HepG2 (cell line): ENCODE measurements around the gene ZNF66. TPM values are rescaled to one million over a fixed set of nuclear protein-coding genes. Genes with fewer than 3 reads are reported as not detected.
A peak's percentile ranks its signal among the peaks of the same experiment; 100 is the strongest.

Source experiments
- ATF7-NPFF ChIP-seq: sonication (generic); formaldehyde crosslinking; IDR thresholded peaks from 2 replicates; pipeline ENCODE4 v1.8.1; 2023; ENCODE audit warnings: mild to moderate bottlenecking, low read depth, missing genetic modification reagents, moderate library complexity
- BRCA1 ChIP-seq: sonication (generic); formaldehyde crosslinking; IDR thresholded peaks from 2 replicates; pipeline ENCODE4 v1.4.0; 2020; ENCODE audit warnings: missing genetic modification reagents
- DR1 ChIP-seq: sonication (generic); formaldehyde crosslinking; IDR thresholded peaks from 2 replicates; pipeline ENCODE4 v1.8.0; 2021; ENCODE audit warnings: mild to moderate bottlenecking, missing genetic modification reagents, inconsistent platforms
- ELF1 ChIP-seq: sonication (generic); formaldehyde crosslinking; IDR thresholded peaks from 2 replicates; pipeline ENCODE4 v1.4.0; 2020; ENCODE audit warnings: missing genetic modification reagents
- NR2F6 ChIP-seq, 2 experiments: IDR thresholded peaks; 2 replicates each; pipeline ENCODE4 v1.6.1; 2016; ENCODE audit warnings: antibody characterized with exemption in 1 of 2, mild to moderate bottlenecking in 1 of 2
- POGZ ChIP-seq: sonication (generic); formaldehyde crosslinking; IDR thresholded peaks from 2 replicates; pipeline ENCODE4 v1.4.0; 2020; ENCODE audit warnings: mild to moderate bottlenecking, missing genetic modification reagents
- POLR2AphosphoS2 ChIP-seq: IDR thresholded peaks from 2 replicates; pipeline ENCODE4 v1.6.1; 2011; ENCODE audit warnings: low read depth, low read length, improper control_type of control experiment
- SAFB2 ChIP-seq: sonication (generic); formaldehyde crosslinking; IDR thresholded peaks from 2 replicates; pipeline ENCODE4 v1.5.1; 2020; ENCODE audit warnings: missing genetic modification reagents, low read depth, mild to moderate bottlenecking, borderline replicate concordance
- SALL1 ChIP-seq: sonication (generic); formaldehyde crosslinking; IDR thresholded peaks from 2 replicates; pipeline ENCODE4 v1.8.0; 2022; ENCODE audit warnings: mild to moderate bottlenecking, missing genetic modification reagents
- SAP130 ChIP-seq: IDR thresholded peaks from 2 replicates; pipeline ENCODE4 v1.6.1; 2016; ENCODE audit warnings: low read depth
- TSC22D2 ChIP-seq: sonication (generic); formaldehyde crosslinking; IDR thresholded peaks from 2 replicates; pipeline ENCODE4 v1.5.1; 2020; ENCODE audit warnings: missing genetic modification reagents, mild to moderate bottlenecking, borderline replicate concordance
- XRCC5 ChIP-seq: fragments of 200-400 bp; formaldehyde crosslinking; optimal IDR thresholded peaks from 2 replicates; pipeline ENCODE3; 2017; ENCODE audit warnings: mild to moderate bottlenecking, low read length
- YEATS4 ChIP-seq: sonication (generic); formaldehyde crosslinking; IDR thresholded peaks from 2 replicates; pipeline ENCODE4 v1.4.0; 2020; ENCODE audit warnings: missing genetic modification reagents, borderline replicate concordance
- ZNF253 ChIP-seq: sonication (generic); formaldehyde crosslinking; IDR thresholded peaks from 2 replicates; pipeline ENCODE4 v1.8.0; 2022; ENCODE audit warnings: mild to moderate bottlenecking, missing genetic modification reagents, borderline replicate concordance
- ZNF484 ChIP-seq: sonication (generic); formaldehyde crosslinking; IDR thresholded peaks from 2 replicates; pipeline ENCODE4 v1.5.1; 2020; ENCODE audit warnings: mild to moderate bottlenecking, low read depth, missing genetic modification reagents, borderline replicate concordance
- ZNF557 ChIP-seq: sonication (generic); formaldehyde crosslinking; IDR thresholded peaks from 2 replicates; pipeline ENCODE4 v1.4.0; 2020; ENCODE audit warnings: missing genetic modification reagents
- ZNF570 ChIP-seq: sonication (generic); formaldehyde crosslinking; IDR thresholded peaks from 2 replicates; pipeline ENCODE4 v1.4.0; 2020; ENCODE audit warnings: mild to moderate bottlenecking, missing genetic modification reagents, borderline replicate concordance
- ZNF747 ChIP-seq: sonication (generic); formaldehyde crosslinking; IDR thresholded peaks from 2 replicates; pipeline ENCODE4 v1.8.1; 2023; ENCODE audit warnings: missing genetic modification reagents, mild to moderate bottlenecking, borderline replicate concordance
- polyA plus RNA-seq, 8 experiments: library from polyadenylated mRNA; depleted of rRNA in 3 of 8; stranded (reverse) in 7 of 8; unstranded in 1 of 8; fragments of >200 nt; fragmentation: Illumina TruSeq in 4 of 8; extraction: Trizol in 4 of 8; gene quantifications; 2 replicates each; pipeline versions ENCODE4 v1.2.1 to v1.2.3, GENCODE V29; 2011 to 2016; ENCODE audit warnings: low read depth in 4 of 8, missing spikeins in 1 of 8, mixed read lengths in 1 of 8; ENCODE audit not compliant: insufficient read depth in 1 of 8
- total RNA-seq, 5 experiments: library from RNA; depleted of rRNA; stranded (reverse); fragments of >200 nt; fragmentation: Illumina TruSeq; extraction: Trizol; gene quantifications; 2 replicates each; pipeline ENCODE4 v1.2.3, GENCODE V29; 2016; ENCODE audit warnings: low read depth in 1 of 5
- TF ChIP-seq, protein P1 (sequence below): sonication (generic); formaldehyde crosslinking; IDR thresholded peaks from 2 replicates; pipeline ENCODE4 v1.5.1; 2020; ENCODE audit warnings: mild to moderate bottlenecking, missing genetic modification reagents
- TF ChIP-seq, protein P2 (sequence below): conservative IDR thresholded peaks from 2 replicates; pipeline ENCODE4 v1.6.1; 2018; ENCODE audit warnings: missing genetic modification reagents
- TF ChIP-seq, protein P3 (sequence below): sonication (generic); formaldehyde crosslinking; IDR thresholded peaks from 2 replicates; pipeline ENCODE4 v1.5.0; 2020; ENCODE audit warnings: missing genetic modification reagents, mild to moderate bottlenecking, borderline replicate concordance
- TF ChIP-seq, protein P4 (sequence below), 2 experiments: fragments of 450-650 bp in 1 of 2; sonication (generic) in 1 of 2; formaldehyde crosslinking; IDR thresholded peaks; 2 replicates each; pipeline versions ENCODE4 v1.5.0 to v1.8.0; 2020 to 2022; ENCODE audit warnings: mild to moderate bottlenecking in 1 of 2, missing genetic modification reagents in 1 of 2

ZNF66 gene
- total and polyA plus RNA-seq, 2 of the 13 experiments (the other 11 are each of a cell fraction or from before 2014, with no cell fraction given), result 4.0 to 8.0 TPM

DNA sequence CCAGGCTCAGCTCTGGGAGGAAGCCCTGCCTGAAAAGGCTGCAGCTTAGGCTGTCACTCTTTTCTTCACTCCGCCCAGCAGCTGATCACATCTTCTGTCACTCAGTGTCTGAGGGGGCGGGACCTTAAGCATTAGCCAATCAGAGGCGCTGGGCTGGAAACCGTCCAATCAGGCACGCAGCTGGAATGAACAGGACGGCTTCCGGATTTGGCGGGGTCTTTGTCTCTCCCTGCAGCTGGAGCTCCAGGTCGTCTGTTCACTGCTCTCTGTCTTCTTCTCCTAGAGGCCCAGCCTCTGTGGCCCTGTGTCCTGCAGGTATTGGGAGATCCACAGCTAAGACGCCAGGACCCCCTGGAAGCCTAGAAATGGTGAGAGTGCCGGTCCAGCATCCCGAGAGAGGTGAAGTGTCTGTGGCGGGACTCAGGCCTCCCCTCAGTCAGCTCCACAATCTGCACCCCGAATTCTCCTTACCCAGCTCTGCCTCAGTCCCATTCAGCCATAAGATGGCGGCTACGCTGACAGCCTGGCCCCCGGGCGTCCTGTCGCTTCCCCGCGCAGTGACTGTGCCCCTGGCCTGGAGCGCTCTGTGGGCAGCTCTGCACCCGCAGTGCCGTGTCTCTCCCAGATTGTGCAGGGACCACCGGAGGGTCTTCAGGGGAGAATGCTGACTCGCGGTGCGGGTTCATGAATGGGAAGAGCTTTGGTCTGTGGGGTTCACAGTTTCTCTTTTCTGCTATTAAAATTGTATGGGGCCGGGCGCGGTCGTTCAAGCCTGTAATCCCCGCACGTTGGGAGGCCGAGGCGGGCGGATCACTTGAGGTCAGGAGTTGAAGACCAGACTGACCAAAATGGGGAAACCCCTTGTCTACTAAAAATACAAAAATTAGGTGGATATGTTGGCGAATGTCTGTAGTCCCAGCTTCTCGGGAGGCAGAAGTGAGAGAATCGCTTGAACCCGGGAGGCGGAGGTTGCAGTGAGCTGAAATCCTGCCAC is at the start of gene ZNF66 (continued):
- TF ChIP-seq, protein P1, sequence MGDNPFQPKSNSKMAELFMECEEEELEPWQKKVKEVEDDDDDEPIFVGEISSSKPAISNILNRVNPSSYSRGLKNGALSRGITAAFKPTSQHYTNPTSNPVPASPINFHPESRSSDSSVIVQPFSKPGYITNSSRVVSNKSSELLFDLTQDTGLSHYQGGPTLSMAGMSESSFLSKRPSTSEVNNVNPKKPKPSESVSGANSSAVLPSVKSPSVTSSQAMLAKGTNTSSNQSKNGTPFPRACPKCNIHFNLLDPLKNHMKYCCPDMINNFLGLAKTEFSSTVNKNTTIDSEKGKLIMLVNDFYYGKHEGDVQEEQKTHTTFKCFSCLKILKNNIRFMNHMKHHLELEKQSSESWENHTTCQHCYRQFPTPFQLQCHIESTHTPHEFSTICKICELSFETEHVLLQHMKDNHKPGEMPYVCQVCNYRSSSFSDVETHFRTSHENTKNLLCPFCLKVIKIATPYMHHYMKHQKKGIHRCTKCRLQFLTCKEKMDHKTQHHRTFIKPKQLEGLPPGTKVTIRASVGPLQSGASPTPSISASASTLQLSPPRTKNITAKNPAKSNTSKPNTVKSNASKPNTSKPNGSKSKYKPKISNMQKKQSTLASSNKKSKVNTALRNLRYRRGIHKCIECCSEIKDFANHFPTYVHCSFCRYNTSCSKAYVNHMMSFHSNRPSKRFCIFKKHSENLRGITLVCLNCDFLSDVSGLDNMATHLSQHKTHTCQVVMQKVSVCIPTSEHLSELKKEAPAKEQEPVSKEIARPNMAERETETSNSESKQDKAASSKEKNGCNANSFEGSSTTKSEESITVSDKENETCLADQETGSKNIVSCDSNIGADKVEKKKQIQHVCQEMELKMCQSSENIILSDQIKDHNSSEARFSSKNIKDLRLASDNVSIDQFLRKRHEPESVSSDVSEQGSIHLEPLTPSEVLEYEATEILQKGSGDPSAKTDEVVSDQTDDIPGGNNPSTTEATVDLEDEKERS (CRISPR knock-in tag), result no peak
- TF ChIP-seq DR1 (CRISPR knock-in tag) (0 out of 2 replicates have a peak, but pooled peaks have one; percentile 22), SALL1 (CRISPR knock-in tag) (peak; percentile 38; the same call in 1 of the 2 replicates), SAP130 (CRISPR knock-in tag) (peak; percentile 94), NR2F6 (IDR thresholded peaks at IDR 0.05) (no peak), NR2F6 (CRISPR knock-in tag; IDR thresholded peaks at IDR 0.05) (no peak), POLR2AphosphoS2 (no peak), ATF7-NPFF (CRISPR knock-in tag) (no peak), YEATS4 (CRISPR knock-in tag) (no peak), ZNF570 (CRISPR knock-in tag) (no peak), ZNF557 (CRISPR knock-in tag) (no peak), ELF1 (CRISPR knock-in tag) (peak; percentile 76), ZNF747 (CRISPR knock-in tag) (no peak), POGZ (CRISPR knock-in tag) (peak; percentile 42; the same call in 1 of the 2 replicates), BRCA1 (CRISPR knock-in tag) (no peak), SAFB2 (no peak), TSC22D2 (CRISPR knock-in tag) (no peak), ZNF253 (CRISPR knock-in tag) (no peak), XRCC5 (no peak), ZNF484 (CRISPR knock-in tag) (no peak)
- TF ChIP-seq, protein P2, sequence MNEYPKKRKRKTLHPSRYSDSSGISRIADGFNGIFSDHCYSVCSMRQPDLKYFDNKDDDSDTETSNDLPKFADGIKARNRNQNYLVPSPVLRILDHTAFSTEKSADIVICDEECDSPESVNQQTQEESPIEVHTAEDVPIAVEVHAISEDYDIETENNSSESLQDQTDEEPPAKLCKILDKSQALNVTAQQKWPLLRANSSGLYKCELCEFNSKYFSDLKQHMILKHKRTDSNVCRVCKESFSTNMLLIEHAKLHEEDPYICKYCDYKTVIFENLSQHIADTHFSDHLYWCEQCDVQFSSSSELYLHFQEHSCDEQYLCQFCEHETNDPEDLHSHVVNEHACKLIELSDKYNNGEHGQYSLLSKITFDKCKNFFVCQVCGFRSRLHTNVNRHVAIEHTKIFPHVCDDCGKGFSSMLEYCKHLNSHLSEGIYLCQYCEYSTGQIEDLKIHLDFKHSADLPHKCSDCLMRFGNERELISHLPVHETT (CRISPR knock-in tag), result no peak
- TF ChIP-seq, protein P3, sequence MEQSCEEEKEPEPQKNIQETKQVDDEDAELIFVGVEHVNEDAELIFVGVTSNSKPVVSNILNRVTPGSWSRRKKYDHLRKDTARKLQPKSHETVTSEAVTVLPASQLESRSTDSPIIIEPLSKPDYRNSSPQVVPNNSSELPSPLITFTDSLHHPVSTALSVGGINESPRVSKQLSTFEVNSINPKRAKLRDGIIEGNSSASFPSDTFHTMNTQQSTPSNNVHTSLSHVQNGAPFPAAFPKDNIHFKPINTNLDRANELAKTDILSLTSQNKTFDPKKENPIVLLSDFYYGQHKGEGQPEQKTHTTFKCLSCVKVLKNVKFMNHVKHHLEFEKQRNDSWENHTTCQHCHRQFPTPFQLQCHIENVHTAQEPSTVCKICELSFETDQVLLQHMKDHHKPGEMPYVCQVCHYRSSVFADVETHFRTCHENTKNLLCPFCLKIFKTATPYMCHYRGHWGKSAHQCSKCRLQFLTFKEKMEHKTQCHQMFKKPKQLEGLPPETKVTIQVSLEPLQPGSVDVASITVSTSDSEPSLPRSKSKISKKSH, result no peak
- TF ChIP-seq, protein P4, sequence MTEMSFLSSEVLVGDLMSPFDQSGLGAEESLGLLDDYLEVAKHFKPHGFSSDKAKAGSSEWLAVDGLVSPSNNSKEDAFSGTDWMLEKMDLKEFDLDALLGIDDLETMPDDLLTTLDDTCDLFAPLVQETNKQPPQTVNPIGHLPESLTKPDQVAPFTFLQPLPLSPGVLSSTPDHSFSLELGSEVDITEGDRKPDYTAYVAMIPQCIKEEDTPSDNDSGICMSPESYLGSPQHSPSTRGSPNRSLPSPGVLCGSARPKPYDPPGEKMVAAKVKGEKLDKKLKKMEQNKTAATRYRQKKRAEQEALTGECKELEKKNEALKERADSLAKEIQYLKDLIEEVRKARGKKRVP (CRISPR knock-in tag; IDR thresholded peaks at IDR 0.05), result no peak
